Endothelial cell of umbilical vein (primary cell): ENCODE data around the gene DMWD. TPM values are rescaled to one million over a fixed set of nuclear protein-coding genes. Genes with fewer than 3 reads are reported as not detected.

ENCODE experiments used
- BruUV-seq: library from RNA; stranded (reverse); fragments of 400-500 nt; replicated peaks from 2 replicates; lab custom pipeline; 2021; lab: Mats Ljungman, UMichigan
- CTCF ChIA-PET: fragments of 300-600, 350-600 bp; sonication (Branson Sonifier 250); formaldehyde crosslinking; loops from one replicate; lab custom pipeline; 2021; ENCODE audit warnings: antibody characterized with exemption, inconsistent platforms; lab: Charles Lee
- POLR2A ChIA-PET: fragments of 300-600, 350-600 bp; sonication (Branson Sonifier 250); formaldehyde crosslinking; loops from one replicate; lab custom pipeline; 2021; ENCODE audit warnings: antibody characterized with exemption, inconsistent platforms; lab: Charles Lee
- DNase-seq: peaks from one replicate; pipeline ENCODE4 v3.0.0-alpha.2; 2011; ENCODE audit warnings: low read depth, low spot score
- FAIRE-seq: peaks from 2 replicates; lab custom pipeline; 2011; peaks lifted over from hg19 to GRCh38; lab: Jason Lieb, UNC
- H2AFZ ChIP-seq: 2 replicates; pipeline ENCODE4 v1.6.0; 2012; ENCODE audit warnings: low read depth, low read length, control low read depth, inconsistent platforms
- H3K27ac ChIP-seq: 2 replicates; pipeline ENCODE4 v1.5.1; 2011; ENCODE audit warnings: low read depth, mild to moderate bottlenecking, control low read depth, low read length, moderate library complexity; ENCODE audit not compliant: insufficient read depth
- H3K27me3 ChIP-seq, 2 experiments: 2 replicates each; pipeline versions ENCODE4 v1.6.0 to v1.6.1; 2011; ENCODE audit warnings: low read length in 2 of 2, mixed read lengths in 1 of 2; ENCODE audit not compliant: control insufficient read depth in 2 of 2, insufficient read depth in 2 of 2
- H3K36me3 ChIP-seq, 2 experiments: 2 replicates in 1 of 2; 3 replicates in 1 of 2; pipeline ENCODE4 v1.5.1; 2011; ENCODE audit warnings: low read length in 2 of 2, mild to moderate bottlenecking in 1 of 2, moderate library complexity in 1 of 2; ENCODE audit not compliant: control insufficient read depth in 2 of 2, insufficient read depth in 2 of 2; ENCODE audit errors: extremely low read depth in 1 of 2
- H3K4me1 ChIP-seq: 3 replicates; pipeline ENCODE4 v1.5.1; 2011; ENCODE audit warnings: mild to moderate bottlenecking, low read length; ENCODE audit not compliant: control insufficient read depth, insufficient read depth; ENCODE audit errors: extremely low read depth
- H3K4me2 ChIP-seq: 2 replicates; pipeline ENCODE4 v1.6.1; 2011; ENCODE audit warnings: low read length, control low read depth, mixed read lengths; ENCODE audit not compliant: insufficient read depth
- H3K4me3 ChIP-seq, 3 experiments: fragments of 200-600 bp in 1 of 3; sonication (generic), shearing (Covaris generic) in 1 of 3; replicated peaks in 1 of 3; 2 replicates each; pipeline ENCODE4 v1.5.1; 2011 to 2016; ENCODE audit warnings: control low read depth in 3 of 3, low read length in 3 of 3, mild to moderate bottlenecking in 2 of 3, inconsistent platforms in 1 of 3, low read depth in 1 of 3, moderate library complexity in 1 of 3; ENCODE audit not compliant: insufficient read depth in 1 of 3
- H3K79me2 ChIP-seq: 2 replicates; pipeline ENCODE4 v1.6.0; 2012; ENCODE audit warnings: low read length, inconsistent platforms; ENCODE audit not compliant: control insufficient read depth, insufficient read depth
- H3K9ac ChIP-seq: replicated peaks from 2 replicates; pipeline ENCODE3; 2011; ENCODE audit warnings: low read length, control low read depth; ENCODE audit not compliant: insufficient read depth; ENCODE audit errors: extremely low read depth
- H3K9me1 ChIP-seq: replicated peaks from 3 replicates; pipeline ENCODE4 v1.6.0; 2011; ENCODE audit warnings: mild to moderate bottlenecking, low read length; ENCODE audit not compliant: control insufficient read depth, insufficient read depth; ENCODE audit errors: extremely low read depth
- H3K9me3 ChIP-seq: replicated peaks from 2 replicates; pipeline ENCODE4 v1.5.1; 2012; ENCODE audit warnings: low read length, inconsistent platforms; ENCODE audit not compliant: control insufficient read depth, insufficient read depth
- H4K20me1 ChIP-seq: replicated peaks from 2 replicates; pipeline ENCODE3; 2011; ENCODE audit warnings: mild to moderate bottlenecking, low read length; ENCODE audit not compliant: control insufficient read depth, insufficient read depth; ENCODE audit errors: extremely low read depth
- CTCF ChIP-seq, 2 donors: IDR thresholded peaks; 1 replicate in 1 of 2; 2 replicates in 1 of 2; pipeline ENCODE4 v1.5.1; 2011; ENCODE audit warnings: low read length in 2 of 2, mild to moderate bottlenecking in 2 of 2, moderate library complexity in 2 of 2, control low read depth in 1 of 2, inconsistent platforms in 1 of 2, low read depth in 1 of 2; ENCODE audit not compliant: insufficient read depth in 1 of 2; ENCODE audit errors: extremely low read depth in 1 of 2
- EZH2 ChIP-seq: IDR thresholded peaks from 2 replicates; pipeline ENCODE4 v1.6.1; 2012; ENCODE audit warnings: borderline replicate concordance, low read depth, mild to moderate bottlenecking, moderate library complexity, low read length, inconsistent platforms; ENCODE audit not compliant: severe bottlenecking
- FOS ChIP-seq: IDR thresholded peaks from 2 replicates; pipeline ENCODE4 v1.6.1; 2011; ENCODE audit warnings: mild to moderate bottlenecking, low read length, moderate library complexity, borderline replicate concordance; ENCODE audit not compliant: insufficient read depth
- GATA2 ChIP-seq: IDR thresholded peaks from 2 replicates; pipeline ENCODE4 v1.7.0; 2011; ENCODE audit warnings: low read depth, mild to moderate bottlenecking, moderate library complexity, mixed read lengths, low read length; ENCODE audit not compliant: insufficient read length, insufficient read depth
- JUN ChIP-seq: IDR thresholded peaks from 2 replicates; pipeline ENCODE4 v1.6.1; 2011; ENCODE audit warnings: borderline replicate concordance, low read depth; ENCODE audit not compliant: insufficient read length, insufficient read depth
- MAX ChIP-seq: IDR thresholded peaks from 2 replicates; pipeline ENCODE4 v1.6.1; 2011; ENCODE audit not compliant: insufficient read depth, insufficient read length
- MYC ChIP-seq: IDR thresholded peaks from one replicate; pipeline ENCODE4 v1.6.1; 2011; ENCODE audit warnings: mild to moderate bottlenecking, low read depth, low read length
- POLR2A ChIP-seq: IDR thresholded peaks from 2 replicates; pipeline ENCODE4 v1.6.1; 2012; ENCODE audit warnings: low read depth, mild to moderate bottlenecking, control low read depth, low read length
- POLR2AphosphoS5 ChIP-seq: IDR thresholded peaks from 2 replicates; pipeline ENCODE4 v1.6.1; 2012; ENCODE audit warnings: low read depth, mild to moderate bottlenecking, control low read depth, low read length, moderate library complexity; ENCODE audit not compliant: insufficient read depth
- dilution Hi-C: fragments of 300-500 bp; cut with MboI; formaldehyde crosslinking; loops from one replicate; pipeline ENCODE4 v1.15.0; 2019; ENCODE audit warnings: low sequenced_read_pairs; ENCODE audit not compliant: extremely low pct_ligation_motif_present
- intact Hi-C: fragments of 100-400 bp; cut with micrococcal nuclease; formaldehyde crosslinking; loops from one replicate; pipeline ENCODE4 v1.10.0; 2022
- polyA plus RNA-seq, 4 experiments: library from polyadenylated mRNA; depleted of rRNA in 3 of 4; stranded (reverse) in 3 of 4; unstranded in 1 of 4; fragments of >200 nt; gene quantifications; 2 replicates each; pipeline versions ENCODE4 v1.2.1 to v1.2.3, GENCODE V29; 2011 to 2012; ENCODE audit warnings: missing spikeins in 1 of 4
- total RNA-seq: library from RNA; stranded (reverse); gene quantifications from 2 replicates; pipeline ENCODE4 v1.2.3, GENCODE V29; 2021

DMWD gene
- total and polyA plus RNA-seq, 2 donors (not counting 3 experiments of a cell fraction or from before 2014, with no cell fraction given) = 36.9 to 81.1 TPM

- ChIA-PET CTCF (no interaction called here), POLR2A (no interaction called here)
- Histone ChIP-seq H3K36me3 (peaks cover 3 to 15% of the 10 kb centered on the region in 2 experiments), H3K27ac (no peak overlapping the region), H3K4me3 (no peak overlapping the region), H3K4me1 (peaks cover 5% of the 10 kb centered on the region), H3K9me1 (no peaks in the 10 kb centered on the region), H3K4me2 (no peak overlapping the region), H3K9me3 (no peaks in the 10 kb centered on the region), H4K20me1 (no peaks in the 10 kb centered on the region), H3K27me3 (no peaks in the 10 kb centered on the region), H3K79me2 (no peaks in the 10 kb centered on the region), H2AFZ (no peak overlapping the region), H3K9ac (no peak overlapping the region)
- no peak for FAIRE-seq
- intact Hi-C loops = no loop called here
- TF ChIP-seq POLR2AphosphoS5 (no peak), MYC (no peak), MAX (no peak), FOS (no peak), EZH2 (no peak), JUN (no peak), GATA2 (no peak), CTCF (IDR thresholded peaks at IDR 0.05; ENCODE audit: extremely low read depth in 1 of 2, insufficient read depth in 1 of 2, low read depth in 1 of 2, low read length in 2 of 2) (no peak), POLR2A (no peak)
- no peak for DNase-seq
- dilution Hi-C loops = no loop called here
- BruUV-seq = no TSS peak
Observed at GRCh38 chr19:45778010-45778661, 14.5 kb downstream of the DMWD start.
